ENCODE results near the gene HBP1.
"Not testable (repeated sequence)": the region's sequence is repeated elsewhere in the genome, so short reads cannot be mapped to it uniquely, and the experiment has no call there.

The HBP1 gene

GRCh38 chr7:107168233-107169119, at the start of gene HBP1:
Gene HBP1, plus strand, starts transcription at chr7:107169003. Its CDS starts 10,891 bp downstream, at chr7:107179894.
- DNase-seq = peak; percentile 99

DNA sequence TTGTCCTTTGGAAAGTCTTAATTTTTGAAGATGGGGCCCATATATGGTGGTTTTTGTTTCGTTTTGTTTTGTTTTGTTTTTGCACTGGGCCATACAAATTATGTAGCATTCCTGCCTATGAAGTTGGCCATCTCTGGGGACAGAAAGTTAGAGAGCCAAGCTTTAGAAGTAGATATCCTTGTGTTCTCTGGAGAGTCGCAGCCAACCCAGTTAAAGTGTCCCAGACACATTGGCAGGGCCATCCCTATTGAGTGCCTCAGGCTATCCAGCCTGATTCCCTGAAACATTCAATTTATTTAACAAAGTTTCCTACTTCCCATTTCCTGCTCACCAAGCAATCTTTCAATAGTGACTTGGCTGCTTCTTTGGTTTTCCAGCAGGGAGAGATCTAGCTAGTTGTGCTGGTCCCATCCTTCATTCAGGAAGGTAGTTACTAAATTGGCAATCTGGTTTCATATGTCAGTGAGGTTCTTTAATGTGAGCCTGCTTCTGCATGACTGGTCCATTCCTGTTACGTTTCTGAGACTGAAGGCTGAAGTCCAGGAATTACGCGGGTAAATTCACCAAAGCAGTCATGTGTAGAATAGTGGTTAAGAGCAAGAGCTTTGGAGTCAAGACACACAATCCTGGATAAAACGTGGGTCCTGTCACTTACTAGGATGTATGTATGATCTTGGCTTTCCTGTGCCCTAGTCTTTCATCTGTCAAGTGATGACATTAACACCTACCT, 49.3 kb upstream of the HBP1 start:
- no peak for DNase-seq

DNA sequence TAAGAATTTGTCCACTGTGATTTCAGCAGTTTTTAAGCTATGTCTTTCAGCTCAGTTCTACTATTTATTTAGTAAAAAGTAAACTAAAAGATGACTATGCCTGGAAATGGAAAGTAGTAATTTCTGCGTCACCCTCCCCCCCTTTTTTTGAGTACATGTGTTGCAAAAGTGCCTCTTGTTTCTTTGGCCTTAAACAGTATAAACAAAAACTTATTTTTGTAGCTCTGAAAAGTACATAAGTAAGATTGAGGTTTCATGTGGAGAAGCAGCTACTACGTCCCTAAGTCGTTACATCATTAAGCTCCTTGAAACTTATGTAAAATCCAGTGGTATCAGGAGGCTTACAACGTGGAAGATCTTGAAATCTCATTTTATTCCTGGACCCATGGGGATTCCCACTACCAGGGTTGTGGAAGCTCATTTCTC, 46.3 kb upstream of the HBP1 start:
- no peak for DNase-seq

DNA sequence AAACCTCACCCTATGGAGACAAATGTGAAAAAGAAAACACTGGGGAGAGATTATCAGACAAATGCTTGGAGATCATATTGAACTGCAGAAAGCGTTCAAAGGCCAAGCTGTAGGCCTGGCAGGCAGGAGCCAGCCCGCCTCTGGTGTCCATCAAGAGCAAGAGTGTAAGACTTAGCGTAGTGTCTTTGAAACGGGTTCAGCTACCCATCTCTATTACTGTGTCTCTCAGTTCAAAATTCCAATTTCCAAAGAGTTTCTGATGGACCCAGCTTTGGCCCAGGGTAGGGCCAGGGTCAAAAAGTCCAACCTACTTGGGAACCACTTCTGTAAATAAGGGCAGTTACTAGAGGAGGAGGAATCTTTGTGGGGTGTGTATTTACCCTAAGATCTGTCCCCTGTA, 45.4 kb upstream of the HBP1 start:
- no peak for DNase-seq

- no peak for DNase-seq
Measured at GRCh38 chr7:107125475-107125874, 43.3 kb upstream of the HBP1 start.

- no peak for DNase-seq
Measured at GRCh38 chr7:107128217-107128616, 40.6 kb upstream of the HBP1 start.

DNA sequence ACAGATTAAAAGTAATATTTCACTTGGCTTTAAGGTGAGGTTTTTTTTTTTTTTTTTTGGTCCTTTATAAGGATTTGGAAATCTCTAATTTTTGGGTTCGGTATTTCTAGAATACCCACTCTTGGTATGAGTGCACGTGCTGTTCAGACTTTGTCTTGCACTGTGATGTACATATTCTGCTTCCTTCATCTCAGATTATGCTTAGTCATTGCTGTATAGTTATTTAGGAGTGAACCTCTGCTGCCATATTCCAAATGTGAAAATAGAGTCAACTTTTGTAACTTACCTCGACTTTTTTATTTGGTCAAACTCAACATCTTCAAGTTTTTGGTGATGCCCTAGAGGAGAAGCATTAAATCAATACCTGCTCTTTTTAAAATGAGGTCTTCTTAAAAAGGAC, 40.1 kb upstream of the HBP1 start:
- no peak for DNase-seq

GRCh38 chr7:107130487-107131220, 38.1 kb upstream of the HBP1 start:
- DNase-seq = no peak

GRCh38 chr7:107133396-107133795, 35.4 kb upstream of the HBP1 start:
- no peak for DNase-seq

- DNase-seq = peak; percentile 31
Measured at GRCh38 chr7:107138696-107139420, 29.9 kb upstream of the HBP1 start.

DNA sequence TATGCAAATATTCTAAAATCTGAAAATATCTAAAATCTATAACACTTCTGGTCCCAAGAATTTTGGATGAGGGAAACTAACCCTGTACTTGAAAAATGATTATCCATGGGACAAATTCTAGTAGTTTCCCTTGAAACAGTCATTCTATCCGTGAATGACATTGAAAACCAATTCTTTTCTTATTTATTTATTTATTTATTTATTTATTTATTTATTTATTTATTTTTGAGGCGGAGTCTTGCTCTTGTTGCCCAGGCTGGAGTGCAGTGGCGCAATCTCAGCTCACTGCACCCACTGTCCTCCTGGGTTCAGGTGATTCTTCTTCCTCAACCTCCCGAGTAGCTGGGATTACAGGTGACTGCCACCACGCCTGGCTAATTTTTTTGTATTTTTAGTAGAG, 24.9 kb upstream of the HBP1 start:
- not testable (repeated sequence) for DNase-seq

DNA sequence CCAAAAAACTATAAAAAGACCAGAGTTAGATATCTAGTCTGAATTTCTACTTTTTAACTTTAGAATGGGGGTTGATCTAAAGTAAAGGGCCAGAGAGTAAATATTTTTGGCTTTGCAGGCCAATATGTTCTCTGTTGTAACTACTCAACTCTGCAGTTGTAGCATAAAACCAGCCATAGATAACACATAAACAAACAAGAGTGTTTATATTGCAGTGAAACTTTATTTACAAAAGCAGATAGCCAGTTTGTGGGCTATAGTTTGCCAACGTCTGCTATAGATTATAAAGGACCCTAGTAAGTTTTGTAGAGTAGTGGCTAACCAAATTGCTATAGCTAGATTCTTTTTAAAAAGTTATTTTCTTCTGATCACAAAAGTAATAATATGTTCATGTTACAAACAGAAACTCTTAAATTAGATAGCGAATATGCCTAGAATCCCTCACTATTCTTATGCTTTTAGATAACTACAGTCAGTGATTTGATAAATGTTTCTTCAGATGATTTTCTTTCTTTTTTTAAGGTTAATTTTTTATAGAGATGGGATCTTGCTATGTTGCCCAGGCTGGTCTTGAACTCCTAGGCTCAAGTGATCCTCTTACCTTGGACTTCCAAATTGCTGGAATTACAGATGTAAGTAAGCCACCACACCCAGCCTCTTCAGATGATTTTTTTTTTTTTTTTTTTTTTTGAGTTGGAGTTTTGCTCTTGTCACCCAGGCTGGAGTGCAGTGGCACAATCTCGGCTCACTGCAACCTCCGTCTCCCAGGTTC, 23.6 kb upstream of the HBP1 start:
- no peak for DNase-seq

DNA sequence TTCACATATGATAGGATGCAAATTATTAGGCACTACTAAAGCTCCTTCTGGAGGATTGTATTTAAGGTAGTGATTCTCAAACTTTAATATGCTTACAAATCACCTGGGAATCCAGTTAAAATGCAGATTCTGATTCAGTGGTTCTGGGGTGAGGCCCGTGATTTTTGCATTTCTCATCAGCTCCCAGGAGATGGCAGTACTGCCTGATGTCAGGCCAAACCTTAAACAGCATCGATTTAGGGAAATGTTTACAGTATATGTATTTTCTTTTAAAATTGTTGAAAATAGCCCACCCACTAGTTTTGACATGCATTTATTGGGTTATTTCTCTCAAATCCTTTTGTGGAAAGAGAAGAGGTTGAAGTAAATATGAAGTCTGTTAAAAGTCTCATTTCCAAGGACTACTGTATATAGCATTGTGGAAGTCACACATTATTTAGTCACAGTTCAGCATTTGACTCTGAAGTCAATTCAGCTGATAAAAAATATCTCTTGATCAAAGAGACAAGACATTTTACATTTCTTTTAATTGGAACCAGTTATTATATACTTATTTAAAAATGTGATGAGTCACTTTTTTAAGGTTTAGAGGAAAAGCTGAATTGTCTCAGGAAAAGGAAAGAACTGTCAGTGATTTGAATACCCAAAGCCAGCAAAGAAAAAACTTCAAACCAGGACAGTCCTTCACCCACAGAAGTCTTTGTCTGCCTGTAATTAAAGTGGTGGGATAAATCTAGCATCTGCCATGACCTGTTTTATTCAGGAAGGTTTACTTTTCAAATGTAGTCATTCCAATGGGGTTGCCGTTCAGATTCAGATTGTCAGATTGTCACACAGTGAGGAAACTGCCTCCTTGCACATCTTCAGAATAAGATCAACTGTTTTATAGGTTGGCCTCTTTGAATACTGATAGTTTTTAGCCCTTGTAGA, 21.1 kb upstream of the HBP1 start:
- no peak for DNase-seq

- no peak for DNase-seq
Measured at GRCh38 chr7:107148721-107149120, 20.1 kb upstream of the HBP1 start.

- no peak for DNase-seq
Measured at GRCh38 chr7:107149863-107150262, 18.9 kb upstream of the HBP1 start.

- DNase-seq = peak; percentile 51
Measured at GRCh38 chr7:107150375-107151073, 18.3 kb upstream of the HBP1 start.

GRCh38 chr7:107151538-107151937, 17.3 kb upstream of the HBP1 start:
- no peak for DNase-seq

GRCh38 chr7:107152011-107152410, 16.8 kb upstream of the HBP1 start:
- DNase-seq = no peak

GRCh38 chr7:107154826-107155225, 14.0 kb upstream of the HBP1 start:
- DNase-seq = no peak

GRCh38 chr7:107155726-107156125, 13.1 kb upstream of the HBP1 start:
- not testable (repeated sequence) for DNase-seq
